Measurements from ENCODE around the gene IDH3B. TPM values are rescaled to one million over a fixed set of nuclear protein-coding genes. Genes with fewer than 3 reads are reported as not detected.

IDH3B gene
- total and polyA plus RNA-seq, 9 of the 15 experiments (the other 6 are each of a cell fraction or from before 2014, with no cell fraction given): 91.7 to 224 (median 155) TPM

DNA sequence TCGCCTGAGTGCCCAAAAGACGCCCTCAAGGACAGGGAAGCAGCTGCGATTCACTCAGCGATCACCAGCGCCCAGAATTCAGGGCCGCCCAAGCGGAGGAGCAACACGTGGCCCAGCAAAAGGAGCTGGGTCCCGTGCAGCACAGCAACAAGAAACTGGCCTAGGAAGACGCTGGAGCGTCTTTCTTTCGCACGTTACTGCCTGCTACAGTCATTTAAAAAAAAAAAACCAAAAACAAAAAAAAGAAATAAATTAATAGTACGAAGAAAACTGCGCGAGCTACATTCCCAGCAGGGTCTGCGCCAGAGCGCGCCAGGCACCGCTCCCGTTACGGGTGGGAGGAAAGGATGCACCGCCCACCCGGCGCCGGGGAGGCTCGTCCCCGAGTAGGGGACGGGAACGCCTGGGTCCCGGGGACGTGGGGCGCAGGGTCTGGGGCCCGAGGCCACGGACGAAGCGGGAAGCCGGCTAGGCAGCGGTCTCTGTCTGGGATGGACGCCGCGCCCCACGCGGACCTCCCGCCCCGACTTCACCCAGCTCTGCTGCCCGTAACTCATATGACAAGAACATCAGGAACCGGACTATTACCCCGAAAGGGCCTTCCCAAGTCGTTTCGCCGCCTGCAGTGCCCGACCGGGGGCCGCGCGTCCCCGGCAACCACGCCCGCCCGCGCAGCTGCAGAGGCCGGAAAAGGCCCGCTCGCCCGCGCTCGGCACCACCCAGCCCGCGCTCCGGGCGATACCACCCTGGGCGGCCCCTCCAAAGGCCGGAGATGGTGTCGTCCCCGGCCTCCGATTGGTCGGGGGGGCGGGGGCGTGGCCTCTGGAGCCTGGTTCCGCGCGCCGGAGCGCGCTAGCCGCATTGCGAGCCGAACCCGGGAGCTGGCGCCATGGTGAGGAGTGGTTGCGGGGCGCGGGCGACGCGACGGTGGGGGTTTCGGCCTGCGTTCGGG lies 12.0 kb downstream of the IDH3B start, which contains the start of gene NOP56 (continued):
- peak; percentile 89 to 90 for TF ChIP-seq NRF1 (conservative IDR thresholded peaks at IDR 0.05 in 1 of 2, IDR thresholded peaks at IDR 0.05 in 1 of 2)
- TF ChIP-seq HINFP (tag; conservative IDR thresholded peaks at IDR 0.05; ENCODE audit: low read depth): no peak
- TF ChIP-seq XRCC4 (IDR thresholded peaks at IDR 0.05; ENCODE audit: extremely low read depth, insufficient read depth, insufficient read length): no peak
- TF ChIP-seq EGR1 (conservative IDR thresholded peaks at IDR 0.05): peak; percentile 71
- no peak for TF ChIP-seq CREB5 (CRISPR knock-in tag; IDR thresholded peaks at IDR 0.05)
- TF ChIP-seq HIVEP1 (CRISPR knock-in tag; IDR thresholded peaks at IDR 0.05): no peak
- TF ChIP-seq ZNF232 (CRISPR knock-in tag; IDR thresholded peaks at IDR 0.05): 0 out of 2 replicates have a peak, but pooled peaks have one; percentile 34
- TF ChIP-seq KAT7 (CRISPR knock-in tag; IDR thresholded peaks at IDR 0.05; ENCODE audit: borderline replicate concordance): no peak
- TF ChIP-seq NFIX (CRISPR knock-in tag; IDR thresholded peaks at IDR 0.05; ENCODE audit: low read depth): no peak
- TF ChIP-seq ZNF79 (CRISPR knock-in tag; IDR thresholded peaks at IDR 0.05; ENCODE audit: low read depth): no peak
- no peak for TF ChIP-seq NFE2L1 (tag; IDR thresholded peaks at IDR 0.05; ENCODE audit: borderline replicate concordance, low read depth)
- TF ChIP-seq, protein P1, sequence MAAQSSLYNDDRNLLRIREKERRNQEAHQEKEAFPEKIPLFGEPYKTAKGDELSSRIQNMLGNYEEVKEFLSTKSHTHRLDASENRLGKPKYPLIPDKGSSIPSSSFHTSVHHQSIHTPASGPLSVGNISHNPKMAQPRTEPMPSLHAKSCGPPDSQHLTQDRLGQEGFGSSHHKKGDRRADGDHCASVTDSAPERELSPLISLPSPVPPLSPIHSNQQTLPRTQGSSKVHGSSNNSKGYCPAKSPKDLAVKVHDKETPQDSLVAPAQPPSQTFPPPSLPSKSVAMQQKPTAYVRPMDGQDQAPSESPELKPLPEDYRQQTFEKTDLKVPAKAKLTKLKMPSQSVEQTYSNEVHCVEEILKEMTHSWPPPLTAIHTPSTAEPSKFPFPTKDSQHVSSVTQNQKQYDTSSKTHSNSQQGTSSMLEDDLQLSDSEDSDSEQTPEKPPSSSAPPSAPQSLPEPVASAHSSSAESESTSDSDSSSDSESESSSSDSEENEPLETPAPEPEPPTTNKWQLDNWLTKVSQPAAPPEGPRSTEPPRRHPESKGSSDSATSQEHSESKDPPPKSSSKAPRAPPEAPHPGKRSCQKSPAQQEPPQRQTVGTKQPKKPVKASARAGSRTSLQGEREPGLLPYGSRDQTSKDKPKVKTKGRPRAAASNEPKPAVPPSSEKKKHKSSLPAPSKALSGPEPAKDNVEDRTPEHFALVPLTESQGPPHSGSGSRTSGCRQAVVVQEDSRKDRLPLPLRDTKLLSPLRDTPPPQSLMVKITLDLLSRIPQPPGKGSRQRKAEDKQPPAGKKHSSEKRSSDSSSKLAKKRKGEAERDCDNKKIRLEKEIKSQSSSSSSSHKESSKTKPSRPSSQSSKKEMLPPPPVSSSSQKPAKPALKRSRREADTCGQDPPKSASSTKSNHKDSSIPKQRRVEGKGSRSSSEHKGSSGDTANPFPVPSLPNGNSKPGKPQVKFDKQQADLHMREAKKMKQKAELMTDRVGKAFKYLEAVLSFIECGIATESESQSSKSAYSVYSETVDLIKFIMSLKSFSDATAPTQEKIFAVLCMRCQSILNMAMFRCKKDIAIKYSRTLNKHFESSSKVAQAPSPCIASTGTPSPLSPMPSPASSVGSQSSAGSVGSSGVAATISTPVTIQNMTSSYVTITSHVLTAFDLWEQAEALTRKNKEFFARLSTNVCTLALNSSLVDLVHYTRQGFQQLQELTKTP (IDR thresholded peaks at IDR 0.05; ENCODE audit: low read depth in 1 of 2, partially characterized antibody in 2 of 2): no peak
- TF ChIP-seq ID3 (CRISPR knock-in tag; IDR thresholded peaks at IDR 0.05): no peak
- 0 out of 2 replicates have a peak, but pooled peaks have one; percentile 7 for TF ChIP-seq ID3 (tag; IDR thresholded peaks at IDR 0.05)
- TF ChIP-seq, protein P2, sequence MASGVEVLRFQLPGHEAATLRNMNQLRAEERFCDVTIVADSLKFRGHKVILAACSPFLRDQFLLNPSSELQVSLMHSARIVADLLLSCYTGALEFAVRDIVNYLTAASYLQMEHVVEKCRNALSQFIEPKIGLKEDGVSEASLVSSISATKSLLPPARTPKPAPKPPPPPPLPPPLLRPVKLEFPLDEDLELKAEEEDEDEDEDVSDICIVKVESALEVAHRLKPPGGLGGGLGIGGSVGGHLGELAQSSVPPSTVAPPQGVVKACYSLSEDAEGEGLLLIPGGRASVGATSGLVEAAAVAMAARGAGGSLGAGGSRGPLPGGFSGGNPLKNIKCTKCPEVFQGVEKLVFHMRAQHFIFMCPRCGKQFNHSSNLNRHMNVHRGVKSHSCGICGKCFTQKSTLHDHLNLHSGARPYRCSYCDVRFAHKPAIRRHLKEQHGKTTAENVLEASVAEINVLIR (CRISPR knock-in tag; IDR thresholded peaks at IDR 0.05): no peak
- no peak for TF ChIP-seq RBM14 (IDR thresholded peaks at IDR 0.05; ENCODE audit: borderline replicate concordance, insufficient read depth, low read depth, low read length)

All from K562 (cell line).